ENCODE data around the gene THSD4.

The THSD4 gene

DNA sequence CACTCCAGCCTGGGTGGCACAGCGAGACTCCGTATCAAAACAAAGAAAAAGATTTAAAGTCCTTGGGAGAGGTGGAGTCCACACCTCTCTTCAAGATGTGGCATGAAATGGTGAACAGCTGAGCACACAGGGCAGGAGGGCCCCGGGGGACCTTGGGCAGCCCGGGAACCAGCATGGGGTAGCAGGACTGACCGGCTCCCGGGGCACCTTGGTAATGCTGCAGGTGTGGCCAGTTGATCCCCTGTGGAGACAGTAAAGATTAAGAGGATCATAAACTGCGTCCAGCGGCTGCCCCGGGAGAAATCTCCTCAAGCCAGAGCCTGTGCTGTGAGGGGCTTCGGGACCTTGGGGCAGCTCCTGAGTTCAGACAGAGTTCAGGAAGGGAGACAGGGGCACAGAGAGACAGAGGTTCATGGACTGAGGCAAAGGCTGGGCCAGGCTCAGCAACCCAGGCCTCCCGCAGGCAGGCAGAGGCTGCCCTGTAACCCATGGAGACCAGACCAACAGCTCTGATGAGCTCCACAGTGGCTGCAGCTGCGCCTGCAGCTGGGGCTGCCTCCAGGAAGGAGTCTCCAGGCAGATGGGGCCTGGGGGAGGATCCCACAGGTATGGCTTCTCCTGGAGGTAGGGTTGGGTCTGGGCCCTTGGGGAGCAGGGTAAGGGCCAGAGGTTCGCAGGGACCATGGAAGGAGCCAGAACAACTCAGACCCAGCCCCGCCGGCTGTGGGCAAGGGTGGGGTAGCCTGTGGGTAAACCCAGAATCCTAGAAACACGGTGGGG is 695.2 kb downstream of the THSD4 start, which contains the start of gene NR2E3:
NR2E3 (plus strand) TSS at position 299 of the 780 bp plus-strand sequence; CDS start at position 489, 190 bp downstream.
- no peak for DNase-seq (ENCODE audit: low read depth)

DNA sequence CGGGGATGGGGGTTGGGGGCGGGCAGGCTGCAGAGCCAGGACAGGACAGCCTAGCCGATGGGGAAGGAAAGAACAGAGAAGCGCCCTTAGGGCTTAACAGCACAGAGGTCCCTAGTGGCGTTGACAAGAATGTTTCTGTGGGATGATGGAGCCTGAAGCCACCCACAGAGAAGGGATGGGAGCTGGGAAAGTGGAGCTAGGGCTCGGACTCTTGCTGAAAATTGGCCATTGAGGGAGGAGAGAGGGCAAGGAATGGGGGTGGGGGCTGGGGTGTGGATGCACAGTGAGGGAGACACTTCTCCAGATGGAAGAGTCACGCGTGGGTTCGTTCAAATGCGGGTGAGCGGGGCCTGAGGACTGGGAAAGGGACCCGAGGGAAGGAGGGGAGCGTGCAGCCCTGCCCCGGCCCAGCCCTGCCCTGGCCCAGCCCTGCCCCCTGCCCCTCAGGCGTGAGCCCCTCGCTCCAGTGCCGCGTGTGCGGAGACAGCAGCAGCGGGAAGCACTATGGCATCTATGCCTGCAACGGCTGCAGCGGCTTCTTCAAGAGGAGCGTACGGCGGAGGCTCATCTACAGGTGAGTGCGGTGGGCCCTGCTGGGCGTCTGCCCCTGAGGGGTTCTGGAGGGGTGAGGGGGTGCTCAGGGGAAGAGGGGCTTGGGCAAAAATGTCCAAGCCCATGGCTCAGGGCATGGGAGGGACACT is 695.9 kb downstream of the THSD4 start:
- no peak for DNase-seq (ENCODE audit: low read depth)

DNA sequence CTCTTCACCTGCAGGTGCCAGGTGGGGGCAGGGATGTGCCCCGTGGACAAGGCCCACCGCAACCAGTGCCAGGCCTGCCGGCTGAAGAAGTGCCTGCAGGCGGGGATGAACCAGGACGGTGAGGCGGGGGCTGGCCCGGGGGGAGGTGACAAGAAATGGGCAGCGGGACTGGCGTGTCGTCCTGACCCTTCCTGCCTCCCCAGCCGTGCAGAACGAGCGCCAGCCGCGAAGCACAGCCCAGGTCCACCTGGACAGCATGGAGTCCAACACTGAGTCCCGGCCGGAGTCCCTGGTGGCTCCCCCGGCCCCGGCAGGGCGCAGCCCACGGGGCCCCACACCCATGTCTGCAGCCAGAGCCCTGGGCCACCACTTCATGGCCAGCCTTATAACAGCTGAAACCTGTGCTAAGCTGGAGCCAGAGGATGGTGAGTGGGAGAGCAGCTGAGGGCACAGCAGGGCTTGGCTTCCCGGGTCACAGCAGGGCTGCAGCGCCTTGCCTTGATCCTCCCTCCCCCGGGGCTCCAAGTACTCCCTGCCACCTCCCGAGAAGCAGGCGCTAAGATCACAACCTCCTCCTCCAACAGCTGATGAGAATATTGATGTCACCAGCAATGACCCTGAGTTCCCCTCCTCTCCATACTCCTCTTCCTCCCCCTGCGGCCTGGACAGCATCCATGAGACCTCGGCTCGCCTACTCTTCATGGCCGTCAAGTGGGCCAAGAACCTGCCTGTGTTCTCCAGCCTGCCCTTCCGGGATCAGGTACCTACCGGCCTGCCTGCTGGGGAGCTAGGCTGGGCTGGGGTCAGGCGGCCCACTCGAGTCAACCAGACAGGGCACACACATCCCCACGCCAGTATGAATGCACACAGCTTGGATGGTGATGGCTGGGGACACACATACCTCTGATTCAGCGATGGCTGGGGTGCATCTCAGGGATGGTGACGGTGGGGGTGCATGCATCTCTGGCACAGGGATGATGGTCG is 696.8 kb downstream of the THSD4 start:
- no peak for DNase-seq (ENCODE audit: low read depth)

DNA sequence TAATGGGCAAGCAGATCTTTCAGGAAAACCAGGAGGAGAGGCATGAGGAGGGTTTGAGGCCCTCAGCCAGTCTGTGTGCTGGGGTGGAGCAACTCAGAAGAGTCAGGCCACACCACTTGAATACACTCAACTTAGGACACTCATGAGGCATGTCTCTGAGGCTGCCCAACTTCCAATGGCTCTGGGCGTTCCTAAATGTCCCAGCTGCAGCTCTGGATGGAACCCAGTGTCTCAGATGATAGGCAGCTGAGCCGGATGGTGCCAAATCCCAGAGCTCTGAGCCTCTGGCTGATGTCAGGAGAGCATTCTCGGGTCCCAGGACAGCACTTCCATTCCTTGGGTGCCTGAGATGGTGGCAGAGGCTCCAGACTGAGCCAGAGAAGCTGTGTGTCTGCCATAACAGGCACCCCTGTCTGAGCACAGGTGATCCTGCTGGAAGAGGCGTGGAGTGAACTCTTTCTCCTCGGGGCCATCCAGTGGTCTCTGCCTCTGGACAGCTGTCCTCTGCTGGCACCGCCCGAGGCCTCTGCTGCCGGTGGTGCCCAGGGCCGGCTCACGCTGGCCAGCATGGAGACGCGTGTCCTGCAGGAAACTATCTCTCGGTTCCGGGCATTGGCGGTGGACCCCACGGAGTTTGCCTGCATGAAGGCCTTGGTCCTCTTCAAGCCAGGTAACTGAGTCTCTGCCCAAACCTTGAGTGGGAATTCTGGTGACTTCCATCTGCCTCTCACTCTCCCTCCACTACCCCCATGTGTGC is 697.9 kb downstream of the THSD4 start:
- DNase-seq (ENCODE audit: low read depth), result no peak

DNA sequence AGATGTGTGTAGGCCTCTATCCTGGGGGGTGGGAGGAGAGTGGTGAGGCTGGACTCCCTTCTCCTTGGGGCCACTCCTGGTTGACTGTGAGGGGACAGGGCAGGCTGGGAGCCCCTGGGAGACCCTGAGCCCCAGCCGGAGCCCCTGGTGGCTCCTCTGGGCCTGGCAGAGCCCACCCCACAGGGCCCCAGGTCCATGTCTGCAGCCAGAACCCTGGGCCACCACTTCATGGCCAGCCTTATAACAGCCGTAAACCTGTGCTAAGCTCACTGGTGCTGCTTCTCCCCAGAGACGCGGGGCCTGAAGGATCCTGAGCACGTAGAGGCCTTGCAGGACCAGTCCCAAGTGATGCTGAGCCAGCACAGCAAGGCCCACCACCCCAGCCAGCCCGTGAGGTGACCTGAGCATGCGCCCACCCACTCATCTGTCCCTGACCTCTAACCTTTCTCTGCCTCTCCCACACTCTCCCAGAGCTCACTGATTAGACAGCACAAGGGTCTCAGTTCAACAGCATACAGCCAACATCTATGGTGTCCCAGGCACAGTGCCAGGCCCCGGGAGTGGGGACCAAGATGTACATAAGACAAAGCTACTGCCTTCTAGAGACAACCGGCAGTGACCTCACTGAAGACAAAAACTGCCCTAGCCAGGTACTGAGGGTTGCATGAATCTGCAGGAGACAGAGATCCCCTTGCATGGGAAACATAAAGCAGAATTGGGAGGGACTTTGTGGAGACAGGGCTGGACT is 698.6 kb downstream of the THSD4 start:
- no peak for DNase-seq (ENCODE audit: low read depth)

DNA sequence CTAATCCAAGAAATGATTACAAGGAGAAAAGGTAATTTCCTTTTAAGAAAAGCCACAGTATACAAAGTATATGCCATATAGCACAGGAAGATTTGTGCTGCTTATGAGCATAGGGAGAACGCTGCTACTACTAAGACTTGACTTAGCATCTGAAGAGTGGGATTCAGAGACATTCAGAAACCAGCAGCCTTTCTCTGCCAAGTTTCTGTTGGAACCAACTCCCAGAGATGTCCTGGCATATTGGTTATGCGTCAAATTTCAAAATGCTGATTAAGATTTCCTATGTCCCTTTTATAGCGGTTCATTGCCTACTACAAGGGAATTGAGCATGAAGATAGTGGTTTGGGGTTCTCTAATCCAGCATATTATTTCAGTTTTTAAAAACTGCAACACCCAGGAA is 700.0 kb downstream of the THSD4 start:
- DNase-seq (ENCODE audit: low read depth), result no peak

DNA sequence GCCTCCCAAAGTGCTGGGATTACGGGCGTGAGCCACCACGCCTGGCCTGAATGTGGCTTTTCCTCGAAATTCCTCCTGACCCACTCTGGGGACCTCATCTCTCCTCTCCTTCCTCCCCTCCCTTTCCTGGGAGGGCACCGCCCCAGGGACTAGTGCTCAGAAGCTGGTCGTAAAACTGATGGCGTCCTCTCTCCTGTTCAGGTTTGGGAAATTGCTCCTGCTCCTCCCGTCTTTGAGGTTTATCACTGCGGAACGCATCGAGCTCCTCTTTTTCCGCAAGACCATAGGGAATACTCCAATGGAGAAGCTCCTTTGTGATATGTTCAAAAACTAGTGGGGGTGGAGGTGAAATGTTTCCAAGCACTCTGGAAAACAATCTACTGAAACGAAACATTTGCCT is 702.1 kb downstream of the THSD4 start:
- DNase-seq (ENCODE audit: low read depth), result no peak

DNA sequence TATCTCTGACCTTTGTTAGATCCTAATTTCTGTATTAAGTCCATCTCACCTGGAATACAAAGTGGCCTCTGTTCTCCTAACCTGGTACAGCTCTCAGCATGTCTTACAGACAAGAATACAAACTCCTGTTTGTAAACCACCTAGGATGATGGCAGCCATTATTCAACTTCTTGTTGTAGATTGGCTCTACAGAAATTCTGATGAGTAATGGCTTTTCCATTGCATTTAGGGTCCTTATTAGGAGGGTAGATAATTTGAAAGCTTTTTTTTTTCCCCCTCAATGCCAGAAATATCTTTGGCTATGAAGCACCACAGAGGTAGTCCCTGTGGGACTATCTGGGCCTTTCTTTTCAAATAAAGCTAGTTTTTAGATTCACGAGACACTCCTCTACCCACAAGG is 704.9 kb downstream of the THSD4 start:
- DNase-seq (ENCODE audit: low read depth), result no peak

DNA sequence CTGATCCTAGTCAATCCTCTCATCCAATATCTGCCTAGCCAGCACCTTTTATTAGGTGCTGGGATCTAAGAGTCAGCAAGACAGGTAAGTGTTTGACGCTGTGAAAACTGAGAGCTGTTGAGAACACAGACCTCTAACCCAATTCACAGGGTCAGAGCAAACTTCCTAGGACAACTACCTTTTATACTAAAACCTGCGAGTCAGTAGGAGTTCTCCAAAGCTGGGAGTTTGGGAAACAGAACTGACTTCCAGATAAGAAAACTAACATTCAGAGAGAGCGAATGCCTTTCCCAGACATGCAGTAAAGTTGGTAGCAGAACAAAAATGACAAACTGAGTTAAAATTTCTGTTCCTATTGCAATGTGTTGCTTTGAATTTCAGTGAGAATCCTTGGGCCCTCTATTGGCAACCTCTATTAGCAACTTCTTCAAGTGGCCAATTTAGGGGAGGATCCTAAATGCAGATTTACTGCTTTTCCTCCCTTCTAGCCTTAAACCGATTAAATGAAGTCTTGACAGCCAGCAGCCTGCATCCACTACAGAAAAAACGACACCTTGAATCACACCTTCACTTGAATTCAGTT is 706.4 kb downstream of the THSD4 start:
- no peak for DNase-seq (ENCODE audit: low read depth)

DNA sequence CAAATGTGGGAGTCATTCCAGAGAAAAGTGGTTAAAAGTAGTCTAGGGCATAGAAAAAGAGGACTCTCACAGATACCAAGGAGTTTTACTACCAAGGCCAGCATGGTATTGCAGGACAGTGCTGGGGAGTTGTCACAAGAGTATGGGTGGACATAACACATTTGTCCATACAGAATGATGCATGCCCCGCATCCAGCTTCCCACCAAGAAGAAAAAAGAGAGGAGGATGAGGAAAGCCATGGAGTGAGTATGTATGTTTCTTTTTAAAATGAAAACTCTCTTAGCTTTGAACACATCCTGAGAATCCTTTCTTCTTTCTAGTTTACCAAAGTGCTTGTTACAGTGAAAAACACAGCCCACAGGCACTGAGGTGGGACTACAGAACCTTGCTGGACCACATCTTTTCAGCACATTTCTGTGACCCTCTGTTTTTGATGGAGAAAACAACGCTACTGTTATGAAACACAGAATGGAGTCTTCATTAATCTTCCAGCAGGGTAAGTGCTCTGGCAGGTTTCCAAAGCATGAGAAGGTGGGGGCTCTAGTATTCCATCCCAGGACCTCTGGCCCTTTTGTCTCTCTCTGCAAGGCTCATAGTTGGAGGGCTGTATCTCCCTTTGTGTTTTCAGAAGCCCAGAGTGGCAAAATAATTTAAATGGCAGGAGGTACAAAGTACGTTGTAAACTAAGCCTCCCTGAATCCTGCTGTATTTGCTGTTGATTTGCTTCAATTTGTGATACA is 707.8 kb downstream of the THSD4 start:
- DNase-seq (ENCODE audit: low read depth), result no peak

DNA sequence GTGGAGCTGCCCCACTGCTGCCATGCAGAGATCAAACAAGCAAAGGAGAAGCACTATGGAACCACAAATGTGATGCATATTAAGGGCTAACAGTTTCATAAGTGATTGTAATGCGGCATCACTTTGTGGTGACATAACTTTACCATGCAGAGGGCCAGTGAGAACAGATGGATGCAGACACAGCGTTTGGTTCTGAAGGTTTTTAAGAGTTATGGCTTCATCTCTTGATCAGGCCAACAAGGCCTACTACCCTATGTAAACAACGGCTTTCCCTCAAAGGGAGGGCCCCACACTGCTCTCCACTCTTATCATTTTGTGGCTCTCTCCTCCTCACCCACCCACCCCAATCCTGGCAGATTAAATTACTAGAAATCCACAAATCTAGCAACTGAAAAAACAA is 708.5 kb downstream of the THSD4 start:
- DNase-seq (ENCODE audit: low read depth), result no peak

DNA sequence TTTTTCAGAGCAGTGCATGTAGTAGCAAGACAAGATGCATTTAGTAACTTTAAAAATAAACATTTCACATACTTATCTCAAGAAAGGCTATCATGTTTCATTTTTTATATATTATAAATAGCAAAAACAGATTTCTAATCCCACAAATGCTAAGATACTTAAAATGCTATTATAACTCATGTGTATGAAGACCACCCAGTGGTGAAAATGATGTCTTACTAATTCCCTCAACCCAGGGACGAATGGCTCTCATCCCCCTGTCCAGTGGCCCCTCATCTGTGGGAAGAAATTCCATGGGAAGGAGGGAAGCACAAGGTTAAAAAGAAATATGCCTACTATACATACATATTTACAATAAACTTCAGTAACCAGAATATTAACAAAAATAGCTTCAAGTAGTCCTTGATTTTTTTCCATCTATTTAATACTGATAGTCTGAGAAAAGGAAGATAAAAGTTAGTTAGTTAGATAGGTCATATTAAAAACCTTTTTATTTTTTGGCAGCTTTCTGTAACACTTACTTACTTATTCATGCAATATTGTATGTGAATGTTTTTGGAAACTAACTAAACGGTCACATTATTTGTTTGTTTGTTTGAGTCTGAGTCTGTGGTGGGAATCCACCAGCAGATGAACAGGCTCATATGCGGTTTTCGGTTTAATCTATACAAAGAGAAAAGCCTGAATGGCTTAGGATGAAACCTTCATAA is 709.9 kb downstream of the THSD4 start:
- DNase-seq (ENCODE audit: low read depth), result no peak

DNA sequence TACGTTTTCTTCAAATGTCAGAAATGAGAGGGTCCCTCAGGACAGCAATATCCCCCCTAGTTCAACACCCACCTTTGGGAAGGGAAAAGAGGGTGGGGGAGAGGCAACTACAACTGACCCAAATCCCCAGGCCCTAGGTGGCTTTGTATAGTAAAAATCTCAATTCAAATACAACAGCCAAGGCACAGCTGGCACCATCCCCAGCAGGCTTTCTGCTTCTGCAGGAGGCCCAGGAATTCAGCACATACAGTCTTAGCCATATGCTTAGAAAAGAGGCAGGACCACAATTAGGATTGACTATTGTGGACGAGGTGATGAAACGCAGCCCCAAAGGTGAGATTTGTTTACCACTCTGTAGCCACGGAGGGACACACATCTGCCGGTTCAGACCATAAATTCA is 710.9 kb downstream of the THSD4 start:
- DNase-seq (ENCODE audit: low read depth), result no peak

DNA sequence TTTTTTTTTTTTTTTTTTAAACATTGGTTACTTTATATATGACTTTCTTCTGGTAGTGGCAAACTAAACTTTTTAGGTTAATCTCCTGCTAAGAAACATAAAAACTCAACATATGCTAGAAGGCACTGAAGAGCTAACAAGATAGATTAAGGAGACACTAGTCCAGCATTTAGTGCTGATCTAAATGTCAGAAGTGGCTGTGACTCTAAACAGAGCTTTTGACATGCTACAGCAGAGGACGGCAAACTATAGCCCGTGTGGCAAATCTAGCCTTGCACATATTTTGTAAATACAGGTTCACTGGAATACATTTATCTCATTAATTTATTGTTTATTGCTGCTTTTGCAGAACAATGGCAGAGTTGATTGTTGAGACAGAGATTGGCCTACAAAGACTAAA is 715.7 kb downstream of the THSD4 start:
- DNase-seq (ENCODE audit: low read depth), result no peak

Data from HS-5 (cell line).